Left lung (tissue), 10 donors: Measurements from ENCODE around the gene CALML4. TPM values are rescaled to one million over a fixed set of nuclear protein-coding genes. Genes with fewer than 3 reads are reported as not detected.
"Not testable (repeated sequence)": the region's sequence is repeated elsewhere in the genome, so short reads cannot be mapped to it uniquely, and the experiment has no call there.

Experiments used
- ATAC-seq: fragments of 200-7000 bp; cut with Tn5 transposase; one replicate; pipeline ENCODE4 v1.9.1; 2020; ENCODE audit warnings: moderate library complexity
- DNase-seq, 4 donors: peaks; one replicate each; pipeline ENCODE4 v3.0.0-alpha.2; 2013 to 2020
- H3K27ac ChIP-seq, 2 donors: fragments of 200-600 bp; sonication (generic) in 1 of 2; one replicate each; pipeline versions ENCODE4 v1.5.0 to v1.8.0; 2020 to 2021
- H3K27me3 ChIP-seq, 2 donors: fragments of 200-600 bp; sonication (generic) in 1 of 2; one replicate each; pipeline versions ENCODE4 v1.5.0 to v1.8.0; 2020 to 2021
- H3K36me3 ChIP-seq, 2 donors: fragments of 200-600 bp; sonication (generic) in 1 of 2; one replicate each; pipeline versions ENCODE4 v1.5.0 to v1.8.0; 2020 to 2021
- H3K4me1 ChIP-seq, 2 donors: fragments of 200-600 bp; one replicate each; pipeline ENCODE4 v1.8.0; 2021
- H3K4me3 ChIP-seq, 2 donors: fragments of 200-600 bp; sonication (generic) in 1 of 2; one replicate each; pipeline versions ENCODE4 v1.5.0 to v1.8.0; 2020 to 2021; ENCODE audit warnings: mild to moderate bottlenecking in 1 of 2
- H3K9me3 ChIP-seq, 2 donors: fragments of 200-600 bp; sonication (generic) in 1 of 2; one replicate each; pipeline versions ENCODE4 v1.5.0 to v1.8.0; 2020 to 2021
- intact Hi-C, 2 donors: fragments of 100-400 bp; cut with DNase I; formaldehyde crosslinking; loops; one replicate each; pipeline versions ENCODE4 v1.11.2 to v1.14.2; 2022
- polyA plus RNA-seq, 6 donors: library from polyadenylated mRNA; unstranded; fragments of 120-200 nt; gene quantifications; one replicate each; pipeline ENCODE4 v1.2.1, GENCODE V29; 2013; ENCODE audit not compliant: insufficient read length in 6 of 6
- total RNA-seq, 2 donors: library from RNA; stranded (reverse); fragmentation: NEBNext Ultra II Directional; extraction: Animal tissue kit (Norgen Biotek cat#: 25700); gene quantifications; one replicate each; pipeline ENCODE4 v1.2.1, GENCODE V29; 2021
- TF ChIP-seq, protein P1 (sequence below), 2 donors: fragments of 200-600 bp; sonication (generic) in 1 of 2; IDR thresholded peaks; one replicate each; pipeline versions ENCODE4 v1.5.0 to v1.8.0; 2021; ENCODE audit warnings: antibody characterized with exemption in 2 of 2
- donor health status: DM: no; HTN: yes; CAD: no.
- donor health status: DM: no; HTN: no; CAD: no.

Gene CALML4
- total and polyA plus RNA-seq, 8 donors, result 3.0 to 20.2 (median 13.2) TPM

DNA sequence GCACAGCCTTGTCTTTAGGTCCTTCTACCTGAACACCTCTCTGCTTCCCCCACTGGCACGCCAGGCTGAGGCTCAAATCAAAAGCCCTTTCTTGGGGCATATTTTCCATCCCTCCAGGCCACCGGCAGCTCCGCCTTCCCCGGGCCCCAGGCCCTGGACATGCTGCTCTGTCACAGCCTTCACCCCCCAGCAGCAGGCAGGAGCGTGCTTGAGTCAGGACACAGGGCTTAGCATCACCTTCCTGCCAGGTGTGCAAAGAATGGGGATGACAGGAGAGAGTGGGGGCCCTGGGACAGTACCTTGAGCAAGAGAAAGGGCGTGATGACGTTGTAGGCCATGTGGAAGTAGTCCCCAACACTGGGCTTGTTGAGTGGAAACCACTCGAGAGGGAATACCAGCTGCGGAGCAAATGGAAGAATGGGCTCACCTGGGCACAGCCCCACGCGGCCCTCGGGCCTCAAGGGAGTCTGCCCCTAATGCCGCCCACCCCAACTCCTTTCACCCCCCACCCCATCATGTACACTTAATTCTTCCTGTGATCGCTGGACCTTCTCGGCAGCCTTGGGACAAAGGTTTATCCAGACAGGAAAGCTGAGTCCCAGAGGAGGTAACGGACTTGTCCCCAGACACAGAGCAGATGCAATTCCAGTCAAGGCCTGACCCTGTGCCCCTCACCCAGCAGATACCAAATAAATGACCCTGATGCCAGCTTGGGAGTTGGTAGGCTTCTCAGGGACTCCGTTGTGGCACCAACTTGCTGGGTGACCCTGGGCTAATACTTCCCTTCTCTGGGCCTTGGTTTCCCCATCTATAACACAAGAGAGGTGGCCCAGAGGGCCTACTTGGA is 9.1 kb upstream of the CALML4 start:
- Histone ChIP-seq H3K27me3 (no peaks in the 10 kb centered on the region), H3K27ac (no peak overlapping the region), H3K9me3 (no peaks in the 10 kb centered on the region), H3K4me3 (no peak overlapping the region), H3K4me1 (peaks cover 0 to 27% of the 10 kb centered on the region in 2 donors), H3K36me3 (peaks cover 0 to 10% of the 10 kb centered on the region in 2 donors)
- no peak for ATAC-seq
- no peak for DNase-seq
- intact Hi-C loops, result no loop called here
- TF ChIP-seq, protein P1, sequence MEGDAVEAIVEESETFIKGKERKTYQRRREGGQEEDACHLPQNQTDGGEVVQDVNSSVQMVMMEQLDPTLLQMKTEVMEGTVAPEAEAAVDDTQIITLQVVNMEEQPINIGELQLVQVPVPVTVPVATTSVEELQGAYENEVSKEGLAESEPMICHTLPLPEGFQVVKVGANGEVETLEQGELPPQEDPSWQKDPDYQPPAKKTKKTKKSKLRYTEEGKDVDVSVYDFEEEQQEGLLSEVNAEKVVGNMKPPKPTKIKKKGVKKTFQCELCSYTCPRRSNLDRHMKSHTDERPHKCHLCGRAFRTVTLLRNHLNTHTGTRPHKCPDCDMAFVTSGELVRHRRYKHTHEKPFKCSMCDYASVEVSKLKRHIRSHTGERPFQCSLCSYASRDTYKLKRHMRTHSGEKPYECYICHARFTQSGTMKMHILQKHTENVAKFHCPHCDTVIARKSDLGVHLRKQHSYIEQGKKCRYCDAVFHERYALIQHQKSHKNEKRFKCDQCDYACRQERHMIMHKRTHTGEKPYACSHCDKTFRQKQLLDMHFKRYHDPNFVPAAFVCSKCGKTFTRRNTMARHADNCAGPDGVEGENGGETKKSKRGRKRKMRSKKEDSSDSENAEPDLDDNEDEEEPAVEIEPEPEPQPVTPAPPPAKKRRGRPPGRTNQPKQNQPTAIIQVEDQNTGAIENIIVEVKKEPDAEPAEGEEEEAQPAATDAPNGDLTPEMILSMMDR (IDR thresholded peaks at IDR 0.05), result no peak

DNA sequence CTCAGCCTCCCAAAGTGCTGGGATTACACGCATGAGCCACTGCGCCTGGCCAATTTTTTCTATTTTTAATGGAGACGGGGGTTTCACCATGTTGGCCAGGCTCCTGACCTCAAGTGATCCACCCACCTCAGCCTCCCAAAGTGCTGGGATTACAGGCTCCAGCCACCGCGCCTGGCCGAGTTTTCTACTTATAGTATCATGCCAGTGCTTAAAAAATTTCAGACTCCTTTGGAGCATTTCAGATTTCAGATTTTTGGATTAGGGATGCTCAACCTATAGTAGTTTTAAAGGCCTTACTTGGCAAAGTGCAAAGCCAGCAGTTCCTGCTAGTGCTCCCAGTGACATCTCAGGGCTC is 8.3 kb upstream of the CALML4 start:
- H3K4me3 ChIP-seq, H3K9me3 ChIP-seq, intact Hi-C loops, H3K27me3 ChIP-seq, H3K36me3 ChIP-seq, H3K27ac ChIP-seq, ATAC-seq, DNase-seq: not testable (repeated sequence)
- peaks cover 0 to 33% of the 10 kb centered on the region in 2 donors for H3K4me1 ChIP-seq

DNA sequence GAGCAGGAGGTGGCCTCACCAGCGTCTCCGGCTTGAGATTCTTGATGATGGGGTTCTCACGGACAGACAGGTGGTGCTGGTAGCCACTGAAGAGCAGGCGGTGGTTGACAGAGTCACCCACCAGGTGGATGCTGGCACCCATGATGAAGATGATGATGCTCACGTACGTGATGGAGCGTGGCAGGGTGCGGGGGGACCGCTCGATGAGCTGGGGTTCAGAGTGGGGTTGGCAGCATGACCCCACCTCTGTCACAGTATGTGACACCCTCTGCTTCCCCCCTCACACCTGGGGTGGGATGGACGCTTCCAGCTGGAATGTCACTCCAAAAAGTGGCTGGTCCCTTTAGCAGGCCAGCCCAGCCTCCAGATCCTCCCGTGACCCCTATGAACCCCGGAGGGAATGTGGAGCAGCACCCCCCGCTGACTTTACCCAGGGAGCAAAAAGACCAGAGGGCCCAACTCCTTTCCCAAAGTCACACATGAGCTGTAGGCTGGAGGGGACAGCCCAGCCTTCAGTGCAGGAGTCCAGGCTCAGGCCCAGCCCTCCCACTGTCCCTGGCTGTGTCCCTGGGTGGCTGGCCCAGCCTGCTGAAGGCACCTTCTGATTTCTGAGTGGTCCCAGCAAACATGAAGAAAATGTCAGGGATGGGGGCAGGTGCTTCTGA is 6.7 kb upstream of the CALML4 start:
- TF ChIP-seq, protein P1 (IDR thresholded peaks at IDR 0.05), result no peak
- intact Hi-C loops, result no loop called here
- peaks cover 0 to 49% of the 10 kb centered on the region in 2 donors for H3K4me1 ChIP-seq

DNA sequence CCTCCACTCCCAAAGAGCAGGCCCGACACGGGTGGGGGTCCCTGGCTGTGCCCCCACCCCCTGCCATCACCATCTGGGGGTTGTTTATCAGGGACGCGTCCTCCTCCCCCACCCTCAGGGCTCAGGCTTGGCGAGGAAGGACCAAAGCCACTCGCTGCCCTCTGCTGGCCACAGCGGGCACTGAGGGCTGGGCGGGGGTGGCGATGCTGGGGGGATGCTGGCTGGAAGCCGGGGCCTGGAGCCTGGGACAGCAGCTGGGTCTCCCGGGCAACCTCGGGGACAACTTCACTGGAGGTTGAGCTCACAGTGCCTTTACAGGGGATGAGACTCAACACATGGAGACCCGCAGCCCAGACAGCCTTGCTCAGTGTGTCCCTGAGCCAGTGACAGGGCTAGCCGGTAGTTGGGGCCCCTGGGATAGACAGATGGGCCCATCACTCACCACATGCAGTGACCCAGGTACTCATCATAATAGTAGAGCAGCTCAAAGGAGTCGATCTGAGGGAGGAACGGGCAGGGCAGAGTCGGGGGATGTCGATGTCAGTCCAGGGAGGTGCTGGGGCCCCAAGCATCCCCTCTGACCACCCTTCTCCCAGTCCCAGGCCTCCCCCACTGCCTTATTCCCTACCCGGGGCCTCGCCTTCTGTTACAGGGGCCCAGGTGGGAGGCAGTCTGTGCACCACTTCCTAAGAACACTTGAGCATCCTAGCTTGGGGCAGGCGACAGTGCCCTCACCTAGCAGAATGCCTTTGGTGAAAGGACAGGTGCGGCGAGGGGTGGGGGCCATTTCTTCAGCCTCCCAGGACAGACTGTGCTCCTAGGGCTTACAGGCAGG is 5.9 kb upstream of the CALML4 start:
- Histone ChIP-seq H3K9me3 (no peaks in the 10 kb centered on the region), H3K36me3 (no peaks in the 10 kb centered on the region), H3K27ac (no peak overlapping the region), H3K4me1 (peaks cover 3 to 56% of the 10 kb centered on the region in 2 donors), H3K4me3 (no peak overlapping the region), H3K27me3 (no peaks in the 10 kb centered on the region)
- intact Hi-C loops, result no loop called here
- TF ChIP-seq, protein P1 (IDR thresholded peaks at IDR 0.05), result peak; percentile 78 to 88
- peak in 2 of 4 donors; percentile 70 to 90 for DNase-seq
- peak; percentile 65 for ATAC-seq

More for the DNA sequence above, 6.7 kb upstream of the CALML4 start:
- Histone ChIP-seq H3K36me3 (peaks cover 0 to 4% of the 10 kb centered on the region in 2 donors), H3K27ac (no peak overlapping the region), H3K4me3 (no peak overlapping the region), H3K9me3 (no peaks in the 10 kb centered on the region), H3K27me3 (no peaks in the 10 kb centered on the region)
- ATAC-seq (no peak), DNase-seq (no peak)

DNA sequence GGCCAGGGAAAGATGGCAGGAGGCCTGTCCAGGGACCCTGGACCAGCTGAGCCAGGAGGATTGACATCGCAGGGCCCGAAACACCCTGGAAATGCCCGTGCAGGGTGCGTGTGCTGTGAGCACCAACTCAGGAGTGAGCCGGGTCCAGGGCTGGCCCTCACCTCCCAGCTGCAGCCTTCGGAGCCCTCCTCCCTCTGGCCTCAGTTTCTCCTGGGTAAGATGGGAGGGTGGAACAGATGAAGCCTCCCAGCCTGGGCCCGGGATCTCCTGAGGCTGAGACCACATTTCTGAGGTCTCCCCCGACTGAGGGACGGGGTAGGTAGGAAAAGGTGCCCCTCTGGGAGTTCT is 5.3 kb upstream of the CALML4 start:
- ATAC-seq, result no peak
- Histone ChIP-seq H3K4me3 (no peak overlapping the region), H3K36me3 (no peaks in the 10 kb centered on the region), H3K4me1 (peaks cover 9 to 60% of the 10 kb centered on the region in 2 donors), H3K27me3 (no peaks in the 10 kb centered on the region), H3K27ac (no peak overlapping the region), H3K9me3 (no peaks in the 10 kb centered on the region)
- DNase-seq, result no peak
- intact Hi-C loops, result no loop called here
- TF ChIP-seq, protein P1 (IDR thresholded peaks at IDR 0.05), result no peak
